Erythroblast (primary cell): ENCODE data around the gene DUT.

Experiments
- DNase-seq, 2 experiments: peaks; one replicate each; lab custom pipeline; 2025; lab: John Stamatoyannopoulos, UW
- GATA1 ChIP-seq: IDR thresholded peaks from 2 replicates; pipeline ENCODE4 v1.6.1; 2011; ENCODE audit warnings: low read depth, mild to moderate bottlenecking, control low read depth, low read length, moderate library complexity
- POLR2A ChIP-seq: IDR thresholded peaks from 2 replicates; pipeline ENCODE4 v1.6.1; 2011; ENCODE audit warnings: mild to moderate bottlenecking, low read length

DUT gene

DNA sequence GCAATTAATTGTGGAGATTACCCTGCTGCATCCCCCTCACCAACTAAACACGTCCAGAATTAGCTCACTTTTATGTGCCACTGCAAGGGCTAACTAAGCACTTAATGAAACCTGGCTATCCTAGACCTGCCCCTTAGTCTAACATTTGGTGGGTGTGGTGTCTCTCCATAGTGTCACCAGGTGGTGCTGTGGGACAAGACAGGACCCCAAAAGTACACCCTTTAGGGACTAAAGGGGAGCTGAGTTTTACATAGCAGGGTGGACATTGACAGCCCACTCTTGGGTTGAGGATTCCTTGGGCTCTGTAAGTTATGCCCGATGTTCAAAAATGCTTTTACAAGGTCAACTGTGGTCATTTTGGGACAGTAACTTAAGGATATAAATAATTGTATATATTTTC lies 5.7 kb downstream of the DUT start:
- TF ChIP-seq POLR2A (no peak), GATA1 (no peak)
- DNase-seq = peak; percentile 56 to 75

DNA sequence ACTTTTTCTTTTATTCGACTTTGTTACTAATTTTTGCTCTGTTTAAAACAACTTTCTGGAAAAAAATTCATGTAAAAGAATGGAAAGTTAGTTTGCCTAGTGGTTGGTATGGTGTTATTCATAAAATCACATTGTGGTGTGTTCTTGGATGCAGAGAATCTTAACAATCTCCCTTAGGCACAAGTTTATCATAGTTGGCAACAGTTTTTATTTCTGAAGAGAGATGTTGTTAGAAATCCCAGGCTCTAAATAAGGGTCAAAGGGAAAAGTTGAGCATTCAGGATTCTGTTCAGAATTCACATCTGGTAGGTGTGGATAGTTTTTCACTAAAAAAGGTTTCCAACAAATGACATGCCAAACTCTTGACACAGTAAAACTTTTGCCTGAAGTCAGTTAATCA lies 6.4 kb downstream of the DUT start:
- no peak for TF ChIP-seq POLR2A
- no peak for TF ChIP-seq GATA1
- DNase-seq = no peak

DNA sequence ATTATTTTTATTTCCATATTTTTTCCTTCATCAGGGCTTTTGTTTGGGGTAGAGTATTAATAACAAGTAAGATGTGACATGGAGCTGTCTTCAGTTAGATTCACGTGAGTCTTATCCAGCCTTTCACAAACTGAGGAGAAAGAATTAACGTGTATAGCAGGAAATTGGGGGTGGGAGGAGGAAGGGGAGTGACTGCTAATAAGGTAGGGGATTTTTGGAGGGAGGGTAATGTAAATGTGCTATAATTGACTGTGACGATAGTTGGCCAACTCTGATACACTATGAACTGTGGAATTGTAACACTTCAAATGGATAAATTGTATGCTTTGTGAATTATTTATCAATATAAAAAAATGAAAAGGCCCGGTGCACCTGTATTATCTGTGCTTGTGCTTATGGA lies 8.9 kb downstream of the DUT start:
- DNase-seq = no peak

DNA sequence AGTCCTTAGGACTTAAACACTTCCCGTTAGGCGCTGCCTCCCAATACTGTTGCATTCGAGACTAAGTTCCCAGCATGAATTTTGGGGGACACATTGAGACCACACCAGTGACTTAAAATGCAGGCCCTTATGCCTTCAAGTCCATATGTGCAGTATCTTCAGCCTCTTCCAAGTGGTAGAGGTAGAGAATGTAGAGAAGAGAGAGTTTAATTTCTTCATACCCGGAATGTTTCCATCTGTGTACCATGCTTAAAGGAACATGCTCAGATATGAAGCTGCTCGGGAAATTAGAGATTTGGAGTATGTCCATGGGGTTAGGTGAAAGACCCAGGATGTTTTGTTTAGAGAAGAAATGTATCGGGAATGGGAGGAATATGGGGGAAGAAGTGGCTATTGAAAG lies 12.6 kb downstream of the DUT start:
- TF ChIP-seq GATA1 (no peak), POLR2A (peak; percentile 25)
- no peak for DNase-seq

More for the DNA sequence above, 8.9 kb downstream of the DUT start:
- no peak for TF ChIP-seq GATA1
- no peak for TF ChIP-seq POLR2A

DNA sequence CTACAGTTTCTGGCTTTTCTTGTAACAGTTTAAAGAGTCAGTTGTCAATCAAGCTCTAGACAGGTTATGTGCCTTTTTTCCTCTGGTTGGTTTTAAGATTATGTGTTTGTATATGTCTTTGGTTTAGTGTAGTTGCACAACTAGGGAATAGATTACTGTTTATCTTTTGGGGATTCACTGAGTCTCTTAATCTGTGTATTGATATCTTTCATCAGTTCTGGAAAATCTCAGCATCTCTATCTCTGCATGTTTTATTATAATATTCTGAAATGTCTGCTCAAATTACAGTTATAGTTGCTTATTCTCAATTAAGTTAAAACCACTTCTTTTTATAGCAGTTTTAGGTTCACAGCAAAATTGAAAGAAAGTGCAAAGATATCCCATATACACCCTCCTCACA lies 14.3 kb downstream of the DUT start:
- TF ChIP-seq POLR2A = no peak
- no peak for TF ChIP-seq GATA1
- no peak for DNase-seq

DNA sequence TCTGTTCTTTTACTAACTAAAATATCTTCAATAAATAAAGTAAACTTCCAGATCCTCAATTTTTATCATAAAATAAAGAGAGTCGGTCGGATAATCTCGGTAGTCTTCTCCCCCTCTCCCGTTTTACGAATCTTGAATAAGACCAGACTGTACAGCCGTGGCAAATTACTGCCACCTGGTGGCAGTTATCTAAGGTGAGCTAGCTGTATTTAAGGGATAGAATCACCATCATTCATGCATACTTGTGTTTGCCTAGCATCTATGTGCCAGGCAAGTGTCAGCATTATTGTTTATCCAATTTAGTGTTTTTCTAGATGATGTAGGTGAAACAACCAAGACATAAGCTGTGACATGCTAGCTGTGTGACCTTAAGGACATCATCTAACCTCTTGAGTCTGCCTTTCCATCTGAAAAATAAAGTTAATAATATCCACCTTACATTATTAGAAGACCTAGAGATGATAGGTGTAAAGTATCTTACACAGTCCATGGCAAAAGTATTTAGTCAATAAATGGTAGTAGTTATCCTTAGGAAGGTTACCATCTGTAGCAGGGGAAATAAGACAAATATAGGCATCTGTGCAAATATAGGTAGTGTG lies 21.3 kb downstream of the DUT start:
- peak; percentile 66 to 76 for DNase-seq
- TF ChIP-seq GATA1 (no peak), POLR2A (no peak)

DNA sequence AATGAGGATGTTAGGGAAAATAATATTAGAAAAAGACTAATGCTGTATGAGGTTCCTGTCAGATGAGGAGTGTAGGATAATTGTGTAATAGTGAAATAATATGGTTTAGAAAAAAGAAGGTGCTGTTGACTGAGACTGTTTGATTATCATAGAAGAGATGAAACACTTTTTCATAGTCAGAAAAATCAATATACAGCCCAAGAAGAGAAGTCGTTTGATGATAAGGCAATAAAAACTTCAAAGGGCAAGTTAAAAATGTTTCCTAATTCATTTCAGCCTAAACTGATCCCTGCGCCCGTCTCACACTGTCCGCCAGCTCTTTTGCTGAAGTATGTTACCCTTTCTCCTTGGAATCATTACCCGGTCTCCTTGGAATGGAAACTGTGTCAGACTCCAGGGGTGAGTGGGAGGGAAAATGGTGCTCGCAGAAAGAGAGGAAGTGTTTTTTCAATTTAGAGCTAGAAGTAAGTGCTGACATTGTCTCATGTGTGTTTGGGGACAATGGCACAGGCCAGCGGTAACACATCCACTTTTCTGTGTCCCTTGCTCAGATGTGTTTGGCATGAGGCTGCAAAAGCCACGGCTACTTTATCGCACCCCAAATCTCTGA lies 23.6 kb downstream of the DUT start:
- DNase-seq = no peak
- TF ChIP-seq POLR2A (no peak), GATA1 (no peak)

DNA sequence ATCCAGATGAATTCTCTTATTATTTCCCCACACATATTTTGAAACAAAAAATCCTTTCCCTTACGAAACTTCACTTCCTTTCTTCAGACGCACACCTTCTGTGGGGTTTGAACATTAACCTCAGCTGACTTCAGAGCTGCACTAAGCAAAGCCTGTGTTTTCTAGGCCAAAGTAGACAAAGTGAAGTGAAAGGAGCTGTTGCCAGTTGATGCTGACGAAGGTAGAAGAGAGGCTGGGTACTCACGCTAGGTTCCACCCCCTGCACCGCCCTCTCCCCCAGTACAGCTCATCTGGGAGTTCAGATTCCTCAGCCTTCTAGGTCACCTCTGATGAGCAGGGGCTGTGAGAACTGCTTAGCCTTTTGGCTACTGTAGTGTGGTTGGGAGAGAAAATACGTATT lies 24.1 kb downstream of the DUT start:
- no peak for DNase-seq
- TF ChIP-seq POLR2A (no peak), GATA1 (no peak)

DNA sequence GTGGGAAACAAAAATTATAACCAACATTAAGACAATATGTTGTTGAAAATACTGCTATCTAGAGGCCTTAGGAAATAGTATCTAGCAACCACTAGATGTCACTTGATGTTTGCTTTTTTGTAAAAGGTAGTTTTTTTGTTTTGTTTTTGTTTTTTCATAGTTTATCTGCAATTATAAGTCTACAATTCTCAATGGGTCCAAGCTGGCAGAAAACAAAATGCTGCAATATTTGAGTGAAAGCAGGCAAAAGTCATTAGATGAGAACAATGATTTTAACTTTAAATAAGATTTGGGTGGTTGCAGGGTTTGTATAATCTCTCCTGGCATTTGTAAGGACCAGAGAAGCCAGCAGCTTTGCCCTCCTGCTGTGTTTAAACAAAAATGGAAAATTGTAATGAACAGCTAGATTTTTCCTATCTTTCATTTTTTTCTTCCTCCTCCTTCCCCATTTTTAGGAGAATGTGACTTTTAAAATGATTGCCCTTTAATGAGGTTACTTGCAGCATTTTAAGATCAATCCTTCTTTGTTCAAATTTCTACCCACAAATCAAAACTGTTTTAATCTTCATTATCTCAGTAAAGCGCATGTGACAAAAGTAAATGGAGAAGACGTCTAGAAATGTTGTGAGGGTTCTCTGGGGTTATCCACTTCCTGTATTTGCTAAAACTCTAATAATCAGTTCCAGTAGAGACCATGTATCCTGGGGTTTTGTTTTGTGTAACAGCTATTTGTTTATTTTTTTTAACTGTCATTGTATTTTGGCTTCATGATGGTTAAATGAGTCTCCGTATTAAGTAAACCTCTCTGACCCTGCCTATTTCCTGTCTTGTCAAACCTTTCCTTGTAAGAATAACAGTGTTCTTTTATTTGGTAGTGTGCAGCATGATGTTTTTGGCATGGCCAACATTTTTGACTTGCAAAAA lies 27.3 kb downstream of the DUT start:
- peak; percentile 27 to 53 for DNase-seq
- TF ChIP-seq POLR2A = no peak
- no peak for TF ChIP-seq GATA1

DNA sequence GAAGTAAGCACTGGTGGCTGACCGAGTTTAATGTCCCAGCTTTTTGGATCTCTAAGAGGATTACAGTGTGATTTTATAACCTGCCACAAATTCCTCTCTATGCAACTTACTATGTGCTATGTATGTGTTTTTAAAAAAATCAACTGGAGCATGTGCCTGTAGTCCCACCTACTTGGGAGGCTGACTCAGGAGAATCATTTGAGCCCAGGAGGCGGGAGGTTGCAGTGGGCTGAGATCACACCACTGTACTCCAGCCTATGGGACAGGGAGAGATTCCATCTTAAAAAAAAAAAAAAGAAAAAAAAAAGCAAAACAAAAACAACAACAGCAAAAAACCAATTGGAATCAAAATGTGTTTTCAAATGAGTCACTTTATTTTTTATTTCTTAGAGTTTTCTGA lies 29.6 kb downstream of the DUT start:
- TF ChIP-seq GATA1 (no peak), POLR2A (no peak)
- peak; percentile 17 to 51 for DNase-seq

DNA sequence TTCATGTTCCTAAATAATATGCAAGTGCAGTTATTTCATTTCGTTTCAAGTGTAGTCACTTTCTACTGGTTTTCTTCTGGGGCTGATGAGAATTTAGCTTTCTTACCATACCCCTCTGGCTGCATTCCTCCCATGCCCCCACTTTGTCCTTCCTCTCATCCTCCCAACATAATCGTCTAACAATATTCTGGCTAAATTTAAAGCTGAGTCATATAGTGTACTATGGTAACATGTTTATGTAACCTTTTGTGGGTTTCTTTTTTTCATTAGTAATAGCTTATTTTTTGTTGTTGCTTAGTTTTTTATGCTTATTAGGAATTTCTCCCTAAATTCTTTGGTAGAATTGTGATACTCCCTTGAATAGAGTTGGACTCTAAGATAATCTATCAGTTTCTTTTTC lies 30.5 kb downstream of the DUT start:
- TF ChIP-seq POLR2A (no peak), GATA1 (no peak)
- DNase-seq = no peak

DNA sequence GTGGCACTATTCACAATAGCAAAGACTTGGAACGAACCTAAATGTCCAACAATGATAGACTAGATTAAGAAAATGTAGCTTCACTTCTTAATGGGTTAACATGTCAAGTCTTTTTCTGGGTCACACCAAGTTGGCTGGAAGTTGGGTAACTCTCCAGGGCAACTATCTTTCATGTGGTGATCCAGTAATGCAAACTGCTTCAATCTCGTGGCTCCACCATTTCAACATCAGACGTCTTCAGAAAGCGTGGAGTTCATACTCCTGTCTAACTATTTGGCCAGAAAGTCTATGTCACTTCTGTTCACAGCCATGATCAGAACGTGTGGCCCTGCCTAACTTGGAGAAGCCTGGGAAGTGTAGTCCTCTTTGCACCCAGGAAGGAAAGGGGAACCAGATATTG lies 32.2 kb downstream of the DUT start:
- no peak for TF ChIP-seq GATA1
- TF ChIP-seq POLR2A = no peak
- DNase-seq = no peak

DNA sequence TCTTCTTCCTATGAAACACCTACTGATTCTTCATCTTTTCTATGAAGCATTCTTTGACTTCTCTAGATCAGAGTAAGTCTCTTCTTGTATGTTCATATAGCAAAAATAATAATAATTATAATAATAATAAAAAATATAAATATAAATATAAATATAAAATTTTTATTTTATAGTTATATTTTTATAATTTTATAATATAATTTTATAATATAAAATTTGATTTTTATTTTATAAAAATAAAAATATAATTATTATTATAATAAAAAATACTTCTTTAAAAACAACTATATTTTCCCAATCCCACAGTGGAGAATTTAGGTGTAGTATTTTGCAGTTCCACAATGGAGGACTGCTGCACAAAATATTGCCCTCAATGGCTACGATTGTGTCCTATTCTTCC lies 34.3 kb downstream of the DUT start:
- no peak for DNase-seq
- TF ChIP-seq POLR2A (no peak), GATA1 (no peak)
